ENCODE results near the gene GRIN2A.

The GRIN2A gene

DNA sequence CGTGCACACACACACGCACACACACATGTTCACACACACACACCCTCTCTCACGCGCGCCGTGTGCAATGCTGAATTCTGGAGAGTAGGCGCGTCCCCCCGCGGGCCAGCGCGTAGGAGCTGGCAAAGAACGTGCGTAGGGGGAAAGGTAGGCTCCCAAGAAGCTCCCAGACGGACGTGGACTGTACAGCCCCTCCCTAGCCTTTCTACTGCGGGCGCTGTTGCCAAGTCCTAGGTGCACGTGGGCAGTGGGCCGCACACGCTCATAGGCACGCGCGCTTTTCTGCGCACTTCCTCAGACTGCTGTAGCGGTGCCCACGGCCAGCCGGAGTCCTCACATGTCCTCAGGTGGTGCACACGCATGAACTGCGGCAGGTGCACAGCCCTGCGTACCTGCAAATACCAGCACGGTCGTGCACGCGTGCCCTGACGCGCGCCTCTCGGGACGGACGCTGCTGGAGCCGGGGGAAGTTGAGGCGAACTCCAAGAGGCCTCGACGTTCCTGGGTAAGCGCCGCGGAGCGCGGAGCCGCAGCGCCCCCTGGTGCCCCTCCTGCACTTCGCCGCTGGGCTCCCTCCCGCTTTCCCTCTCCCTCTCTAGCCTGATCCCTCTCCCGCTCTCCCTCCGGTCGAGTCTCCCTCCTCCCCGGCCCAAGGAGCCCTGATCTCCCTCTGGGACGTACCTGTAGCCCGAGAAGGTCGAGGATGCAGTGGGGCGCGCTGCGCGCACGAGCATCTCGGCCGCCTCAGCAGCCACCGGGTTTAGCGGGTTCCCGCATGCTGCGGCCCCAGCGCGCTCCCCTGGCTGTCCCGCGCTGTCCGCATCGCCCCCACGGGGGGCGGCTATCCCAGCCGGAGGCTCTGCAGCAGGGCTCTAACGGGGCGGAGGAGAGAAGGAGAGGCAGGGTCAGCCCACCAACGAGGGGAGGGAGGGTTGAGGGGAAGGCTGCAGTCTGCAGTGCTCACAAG is 749 bp downstream of the GRIN2A start:
- DNase-seq (ENCODE audit: low spot score) = peak; percentile 82

GRCh38 chr16:10180771-10181163 is 1.5 kb downstream of the GRIN2A start:
- no peak for DNase-seq (ENCODE audit: low spot score)

- no peak for DNase-seq (ENCODE audit: low spot score)
Observed at GRCh38 chr16:10180042-10180770, 2.0 kb downstream of the GRIN2A start.

- DNase-seq (ENCODE audit: low spot score) = no peak
Observed at GRCh38 chr16:10178526-10178925, 3.7 kb downstream of the GRIN2A start.

GRCh38 chr16:10178080-10178479 is 4.1 kb downstream of the GRIN2A start:
- DNase-seq (ENCODE audit: low spot score) = no peak

DNA sequence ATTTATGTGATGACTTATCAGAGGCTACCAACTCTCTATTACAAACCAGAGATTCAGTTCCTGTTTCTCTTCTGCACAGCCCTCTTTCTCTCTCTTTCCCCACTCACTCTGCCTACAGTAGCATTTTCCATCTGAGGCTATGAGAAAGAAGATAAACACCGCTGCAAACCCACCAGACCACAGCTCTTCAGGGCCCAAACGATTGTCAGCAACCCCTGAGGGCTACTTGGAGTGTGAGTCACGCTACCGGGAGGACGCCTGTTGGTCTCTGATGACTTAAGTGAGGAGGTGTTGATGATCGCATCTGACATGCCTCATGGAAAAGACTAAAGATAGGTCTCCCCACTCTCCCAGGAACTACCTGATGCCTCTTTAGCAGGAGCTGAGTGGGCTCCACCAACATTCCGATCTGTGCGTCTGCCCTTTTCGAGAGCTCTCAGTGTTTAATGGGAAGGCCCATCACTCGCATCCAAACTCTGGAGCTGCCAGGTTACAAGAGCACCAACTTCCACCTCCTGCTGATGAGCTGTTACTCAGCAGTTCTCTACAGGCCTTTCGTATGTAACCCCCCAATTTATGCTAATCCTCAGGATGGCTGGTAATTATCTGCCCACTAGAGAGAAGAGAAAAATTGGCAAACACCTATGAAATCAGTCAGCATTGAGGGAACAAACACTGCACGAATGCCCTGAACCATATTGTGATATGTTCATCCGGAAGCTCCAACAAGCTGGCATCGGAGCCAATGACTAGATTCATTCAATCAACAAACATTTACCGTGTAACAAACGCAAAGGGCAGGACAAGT is 9.2 kb downstream of the GRIN2A start:
- DNase-seq (ENCODE audit: low spot score) = no peak

- DNase-seq (ENCODE audit: low spot score) = no peak
Observed at GRCh38 chr16:10171221-10171620, 11.0 kb downstream of the GRIN2A start.

DNA sequence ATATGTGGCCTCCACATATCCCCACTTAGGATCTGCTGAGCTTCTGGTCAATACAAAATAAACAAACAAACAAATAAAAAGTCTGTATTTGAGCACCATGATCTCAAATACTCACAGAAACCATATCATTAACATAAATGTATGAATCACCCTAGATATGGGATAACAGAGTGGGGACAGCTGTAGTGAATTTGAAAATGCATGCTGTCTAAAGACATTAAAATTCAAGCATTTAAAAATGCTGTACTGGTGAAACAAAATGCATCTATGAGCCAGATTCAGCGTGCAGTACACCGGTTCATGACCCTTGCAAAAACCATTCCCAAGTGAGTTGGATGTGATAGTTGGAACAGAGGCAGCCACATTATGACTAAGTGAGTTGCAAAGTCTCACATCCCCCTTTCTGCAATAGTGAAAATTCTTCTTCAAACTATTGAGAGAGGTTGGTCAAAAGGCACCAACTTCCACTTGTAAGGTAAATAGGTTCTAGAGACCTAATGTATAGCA is 12.3 kb downstream of the GRIN2A start:
- no peak for DNase-seq (ENCODE audit: low spot score)

- DNase-seq (ENCODE audit: low spot score) = no peak
Observed at GRCh38 chr16:10169031-10169430, 13.2 kb downstream of the GRIN2A start.

- no peak for DNase-seq (ENCODE audit: low spot score)
Observed at GRCh38 chr16:10168258-10168657, 14.0 kb downstream of the GRIN2A start.

- DNase-seq (ENCODE audit: low spot score) = no peak
Observed at GRCh38 chr16:10165643-10166042, 16.6 kb downstream of the GRIN2A start.

- no peak for DNase-seq (ENCODE audit: low spot score)
Observed at GRCh38 chr16:10162981-10163380, 19.2 kb downstream of the GRIN2A start.

- no peak for DNase-seq (ENCODE audit: low spot score)
Observed at GRCh38 chr16:10156099-10156498, 26.1 kb downstream of the GRIN2A start.

- no peak for DNase-seq (ENCODE audit: low spot score)
Observed at GRCh38 chr16:10154389-10154788, 27.8 kb downstream of the GRIN2A start.

GRCh38 chr16:10153985-10154384 is 28.2 kb downstream of the GRIN2A start:
- DNase-seq (ENCODE audit: low spot score) = no peak

- no peak for DNase-seq (ENCODE audit: low spot score)
Observed at GRCh38 chr16:10151718-10152117, 30.5 kb downstream of the GRIN2A start.

DNA sequence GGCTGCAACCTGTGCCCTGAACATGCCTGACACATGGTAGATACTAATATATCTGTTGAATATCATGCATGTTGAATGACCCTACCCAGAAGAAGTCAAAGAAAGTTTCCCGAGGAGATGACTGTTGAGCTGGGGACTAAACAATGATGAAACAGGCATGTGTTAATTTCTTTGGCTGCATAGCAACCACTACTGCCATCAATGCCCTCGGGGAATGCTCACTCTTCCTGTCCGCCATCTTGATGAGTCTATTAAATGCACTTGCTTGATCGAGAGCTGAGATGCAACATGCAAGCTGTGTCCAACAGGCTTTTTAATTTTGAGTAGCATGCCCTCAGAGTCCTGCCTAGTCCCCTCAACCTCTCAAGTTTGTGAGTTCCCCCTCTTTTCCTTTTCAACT is 31.3 kb downstream of the GRIN2A start:
- no peak for DNase-seq (ENCODE audit: low spot score)

GRCh38 chr16:10145542-10146035 is 36.6 kb downstream of the GRIN2A start:
- no peak for DNase-seq (ENCODE audit: low spot score)

- no peak for DNase-seq (ENCODE audit: low spot score)
Observed at GRCh38 chr16:10141671-10142070, 40.6 kb downstream of the GRIN2A start.

DNA sequence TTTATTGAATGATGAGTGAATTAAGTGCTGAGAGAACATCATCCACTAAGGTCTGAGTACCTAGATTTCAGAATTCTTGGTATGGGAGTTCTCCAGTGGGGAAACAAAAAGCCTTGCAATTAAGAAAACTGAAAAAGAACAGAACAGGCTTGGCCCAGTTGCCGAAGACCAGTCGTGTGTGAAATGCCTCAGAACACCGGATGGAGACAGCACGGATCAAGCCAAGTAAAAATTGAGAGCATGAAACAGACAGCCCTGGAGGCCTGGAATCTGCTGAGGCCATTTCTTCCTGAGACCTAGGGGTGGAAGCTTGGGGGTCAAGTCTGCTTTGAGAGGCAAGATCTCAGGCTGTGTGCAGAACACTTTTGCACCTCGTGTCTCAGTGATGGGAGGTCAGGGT is 43.3 kb downstream of the GRIN2A start:
- DNase-seq (ENCODE audit: low spot score) = no peak

GRCh38 chr16:10137341-10137740 is 44.9 kb downstream of the GRIN2A start:
- no peak for DNase-seq (ENCODE audit: low spot score)

DNA sequence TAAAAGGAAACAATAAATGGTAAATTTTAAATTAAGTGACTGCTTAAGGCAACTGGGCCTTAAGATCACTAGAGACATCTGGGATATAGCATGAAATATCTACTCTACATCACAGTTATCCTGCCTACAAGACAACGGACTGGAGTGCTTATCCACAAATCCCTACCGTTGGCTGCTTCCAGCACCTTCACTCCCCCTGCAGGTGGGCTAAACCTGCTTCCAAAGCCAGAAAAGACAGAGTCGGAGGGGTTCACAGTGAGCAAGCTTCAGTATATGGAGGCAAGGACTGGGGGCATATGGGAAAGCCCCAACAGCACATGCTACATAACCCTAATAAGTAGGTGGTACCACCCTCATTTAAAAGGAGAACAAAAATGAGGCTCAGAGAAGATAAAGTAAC is 45.3 kb downstream of the GRIN2A start:
- no peak for DNase-seq (ENCODE audit: low spot score)
